ENCODE results near the gene KRTAP5-6.

The KRTAP5-6 gene

DNA sequence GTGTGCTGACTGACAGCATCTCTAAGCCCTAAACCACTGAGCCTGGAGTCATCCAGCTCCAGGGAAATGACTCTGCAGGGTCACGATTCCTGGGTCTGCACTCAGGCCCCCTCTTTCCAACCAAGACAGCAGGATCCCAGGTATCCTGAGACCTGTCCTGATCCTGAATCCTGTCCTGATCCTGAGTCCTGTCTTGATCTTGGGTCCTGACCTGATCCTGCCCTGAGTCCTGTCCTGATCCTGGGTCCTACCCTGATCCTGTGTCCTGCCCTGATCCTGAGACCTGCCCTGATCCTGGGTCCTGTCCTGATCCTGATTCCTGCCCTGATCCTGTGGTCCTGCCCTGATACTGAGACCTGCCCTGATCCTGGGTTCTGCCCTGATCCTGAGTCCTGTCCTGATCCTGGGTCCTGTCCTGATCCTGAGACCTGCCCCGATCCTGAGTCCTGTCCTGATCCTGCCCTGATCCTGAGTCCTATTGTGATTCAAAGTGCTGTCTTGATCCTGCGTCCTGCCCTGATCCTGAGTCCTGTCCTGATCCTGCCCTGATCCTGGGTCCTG is 1.4 kb upstream of the KRTAP5-6 start:
- in situ Hi-C loops (cut with MboI; ENCODE audit: low sequenced_read_pairs) = no loop called here

DNA sequence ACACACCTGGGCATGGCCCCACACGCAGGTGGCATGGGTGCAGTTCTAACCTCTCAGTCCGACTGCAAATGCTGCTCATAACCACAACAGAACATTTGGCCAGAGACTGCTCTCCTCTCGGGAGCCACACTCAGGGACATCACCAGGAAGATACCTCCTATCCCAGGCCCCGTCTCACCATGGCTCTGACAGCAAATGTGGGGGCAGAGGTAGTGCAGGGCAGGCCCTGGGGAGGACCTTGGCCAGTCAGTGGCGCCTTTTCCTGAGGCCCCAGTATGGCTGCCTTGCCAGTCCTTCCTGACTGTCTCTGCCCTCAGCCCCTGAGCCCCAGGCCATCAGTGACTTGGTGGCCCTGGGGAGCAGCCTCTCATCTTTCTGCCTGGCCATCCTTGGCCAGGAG is 2.8 kb downstream of the KRTAP5-6 start:
- in situ Hi-C loops (cut with MboI; ENCODE audit: low sequenced_read_pairs) = no loop called here

DNA sequence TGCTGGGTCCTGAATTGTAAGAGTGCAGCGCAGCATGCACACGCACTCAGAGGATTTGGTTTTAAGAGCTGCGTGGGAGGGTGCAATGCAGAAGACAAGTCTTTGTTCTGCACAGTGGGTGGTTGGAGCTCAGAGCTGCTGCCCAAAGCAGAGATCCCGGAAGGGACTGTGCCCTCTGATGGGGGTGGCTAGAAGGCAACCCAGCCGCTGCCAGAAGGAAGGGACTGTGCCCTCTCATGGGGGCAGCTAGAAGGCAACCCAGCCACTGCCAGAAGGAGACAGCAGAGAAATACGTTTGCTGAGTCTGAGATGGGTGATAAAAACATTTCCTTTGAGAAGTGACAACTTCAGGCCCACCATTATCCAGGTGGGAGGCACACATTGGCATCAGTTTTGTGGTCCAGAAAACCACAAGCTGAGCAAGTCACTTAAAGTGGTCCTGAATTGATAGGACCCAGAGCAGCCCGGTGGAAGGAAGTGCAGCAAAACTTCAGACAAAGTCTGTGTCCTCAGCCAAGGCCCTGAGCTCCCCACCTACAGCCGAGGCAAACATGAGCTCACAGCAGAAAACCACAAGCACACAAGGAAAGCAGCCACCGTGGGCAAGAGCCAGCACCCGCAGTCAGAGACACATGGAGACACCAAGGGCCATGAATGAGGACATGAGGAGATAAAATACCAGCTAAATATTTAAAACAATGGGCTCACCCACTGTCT is 4.3 kb downstream of the KRTAP5-6 start:
- in situ Hi-C loops (cut with MboI; ENCODE audit: low sequenced_read_pairs) = no loop called here

DNA sequence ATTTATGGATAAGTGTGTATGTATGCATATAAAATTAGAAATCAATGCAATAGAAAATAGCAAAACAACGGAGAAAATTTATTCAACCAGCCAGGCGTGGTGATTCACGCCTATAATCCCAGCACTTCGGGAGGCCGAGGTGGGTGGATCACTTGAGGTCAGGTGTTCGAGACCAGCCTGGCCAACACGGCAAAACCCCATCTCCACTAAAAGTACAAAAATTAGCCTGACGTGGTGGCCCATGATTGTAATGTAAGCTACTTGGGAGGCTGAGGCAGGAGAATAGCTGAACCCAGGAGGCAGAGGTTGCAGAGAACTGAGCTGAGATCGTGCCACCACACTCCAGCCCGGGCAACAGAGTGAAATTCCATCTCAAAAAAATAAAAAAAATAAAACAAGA is 5.5 kb downstream of the KRTAP5-6 start:
- in situ Hi-C loops (cut with MboI; ENCODE audit: low sequenced_read_pairs) = no loop called here

DNA sequence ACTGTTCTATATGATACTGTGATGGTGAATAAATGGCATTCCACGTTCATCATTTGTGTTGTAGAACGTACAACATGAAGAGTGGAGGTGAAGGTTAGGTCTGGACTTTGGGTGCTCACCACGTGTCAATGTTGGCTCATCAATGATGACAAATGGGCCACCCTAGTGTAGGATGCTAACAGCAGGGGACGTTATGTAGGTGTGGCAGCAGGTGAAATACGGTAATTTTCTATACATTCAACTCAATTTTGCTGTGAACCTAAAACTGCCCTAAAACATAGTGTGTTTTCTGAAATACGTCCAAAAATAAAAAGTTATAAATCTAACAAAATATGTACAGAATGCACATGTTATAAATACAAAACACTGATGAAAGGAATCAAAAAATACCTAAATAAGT is 6.2 kb downstream of the KRTAP5-6 start:
- in situ Hi-C loops (cut with MboI; ENCODE audit: low sequenced_read_pairs) = no loop called here

DNA sequence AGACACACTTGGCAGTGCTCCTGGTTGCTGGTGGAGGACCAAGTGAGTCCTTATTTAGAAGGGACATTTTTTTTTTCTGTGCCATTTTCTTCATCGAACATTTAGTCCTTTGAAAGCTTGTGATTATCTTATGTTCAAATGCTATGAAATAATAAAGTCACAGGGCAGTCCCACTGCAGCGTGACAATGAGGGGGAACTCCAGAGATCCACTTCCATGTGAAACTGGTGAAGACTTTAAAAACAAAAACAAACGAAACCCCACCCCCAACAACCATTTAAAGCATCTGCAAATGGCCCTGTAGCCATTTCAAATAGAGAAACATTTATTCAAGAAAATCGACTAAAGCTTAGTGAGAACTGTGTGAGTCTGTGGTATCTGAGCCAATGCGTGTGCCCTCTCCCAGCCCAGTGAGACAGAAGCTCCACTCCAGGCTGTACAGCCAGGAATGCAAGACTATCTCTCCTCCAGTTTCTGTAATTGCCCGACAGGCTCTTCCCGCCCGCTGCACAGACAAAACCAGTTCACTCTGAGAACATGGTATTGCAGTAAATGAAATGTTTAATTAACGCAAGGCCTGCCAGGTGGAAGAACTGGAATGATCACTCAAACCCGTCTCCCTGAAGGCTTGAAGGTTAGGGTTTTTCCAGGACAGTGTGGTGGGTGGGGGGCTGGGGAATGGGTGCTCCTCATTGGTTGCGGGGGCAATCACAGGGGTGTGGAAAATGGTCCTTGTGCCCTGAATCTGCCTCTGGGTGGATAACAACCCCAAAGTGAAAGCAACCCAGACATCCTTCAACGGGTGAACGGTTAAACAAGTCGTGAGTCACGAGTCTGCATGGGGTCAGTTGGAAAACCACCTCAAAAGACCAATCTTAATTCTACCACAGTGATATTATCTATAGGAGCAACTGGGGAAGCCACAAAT is 8.4 kb downstream of the KRTAP5-6 start:
- in situ Hi-C loops (cut with MboI; ENCODE audit: low sequenced_read_pairs) = no loop called here

DNA sequence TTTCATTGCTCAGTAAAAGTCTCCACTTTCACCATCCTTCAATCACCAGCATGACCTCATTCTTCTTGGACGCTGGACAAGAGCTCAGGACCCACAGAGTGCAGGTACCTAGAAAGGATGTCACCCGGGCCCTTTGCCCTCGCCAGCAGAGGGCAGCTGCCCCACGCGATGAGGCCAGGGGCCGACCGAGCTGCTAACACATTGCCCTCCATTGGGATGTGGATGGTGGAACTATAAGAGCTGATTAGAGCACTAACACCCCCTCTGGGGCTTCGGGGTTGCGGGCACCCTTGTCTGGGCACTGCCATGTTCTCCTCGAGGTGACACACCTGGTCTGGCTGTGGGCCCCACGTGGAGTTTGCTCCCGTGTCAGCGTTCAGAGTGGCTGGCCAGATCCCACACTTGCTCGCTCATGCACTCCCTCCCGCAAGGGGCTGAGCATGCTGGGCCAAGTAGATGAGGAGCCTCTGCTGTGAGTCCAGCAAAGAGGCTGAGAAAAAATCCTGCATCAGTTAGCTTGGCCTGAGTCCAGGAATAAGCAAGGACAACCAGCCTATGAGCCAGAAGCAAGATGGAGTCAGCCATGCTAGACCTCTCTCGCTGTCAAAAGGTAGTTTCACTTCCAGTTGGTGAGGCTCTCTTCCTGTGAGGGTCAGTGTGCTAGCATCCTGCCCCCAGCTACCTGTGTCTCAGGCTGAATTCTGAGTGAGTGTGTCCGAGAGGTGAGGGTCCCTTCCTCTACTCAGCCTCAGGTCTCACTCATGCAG is 9.8 kb downstream of the KRTAP5-6 start:
- in situ Hi-C loops (cut with MboI; ENCODE audit: low sequenced_read_pairs) = no loop called here

DNA sequence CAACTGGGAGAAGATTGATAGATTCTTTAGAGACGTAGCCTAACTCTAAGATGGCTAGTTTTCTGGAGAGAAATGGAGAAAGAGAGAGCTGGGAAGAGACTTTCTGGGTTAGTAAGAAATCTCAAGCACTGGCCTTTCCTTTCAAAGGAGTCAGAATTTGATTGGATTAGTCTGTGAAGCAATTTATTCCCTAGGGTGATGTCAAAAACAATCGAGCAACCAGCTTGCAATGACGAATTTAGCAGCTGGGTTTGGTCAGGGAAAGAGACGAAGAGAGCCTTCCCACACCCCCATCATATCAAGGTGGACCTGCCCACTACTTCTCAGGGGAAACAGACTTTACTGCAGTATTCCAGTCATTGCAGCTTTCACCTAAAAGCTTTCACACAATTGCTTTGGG is 10.8 kb downstream of the KRTAP5-6 start:
- in situ Hi-C loops (cut with MboI; ENCODE audit: low sequenced_read_pairs) = no loop called here

DNA sequence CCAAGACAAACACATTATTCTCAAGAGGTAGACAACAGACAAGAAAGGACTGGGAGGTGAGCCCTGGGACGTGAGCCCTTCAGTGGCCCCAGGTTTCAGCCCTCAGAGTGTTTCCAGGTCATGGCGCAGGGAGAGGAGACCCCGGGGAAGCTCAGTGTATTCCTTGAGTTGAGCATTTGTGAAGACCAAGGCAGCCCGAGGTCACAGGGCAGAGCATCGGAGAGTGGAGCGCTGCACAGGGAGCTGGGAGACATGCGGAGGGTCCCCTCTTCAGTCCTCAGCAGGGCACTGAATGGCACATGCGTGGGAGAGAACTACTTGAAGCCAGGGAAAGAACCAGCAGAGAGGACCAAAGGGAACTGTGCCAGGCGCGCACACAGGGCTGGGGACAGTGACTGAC is 11.7 kb downstream of the KRTAP5-6 start:
- in situ Hi-C loops (cut with MboI; ENCODE audit: low sequenced_read_pairs) = no loop called here

DNA sequence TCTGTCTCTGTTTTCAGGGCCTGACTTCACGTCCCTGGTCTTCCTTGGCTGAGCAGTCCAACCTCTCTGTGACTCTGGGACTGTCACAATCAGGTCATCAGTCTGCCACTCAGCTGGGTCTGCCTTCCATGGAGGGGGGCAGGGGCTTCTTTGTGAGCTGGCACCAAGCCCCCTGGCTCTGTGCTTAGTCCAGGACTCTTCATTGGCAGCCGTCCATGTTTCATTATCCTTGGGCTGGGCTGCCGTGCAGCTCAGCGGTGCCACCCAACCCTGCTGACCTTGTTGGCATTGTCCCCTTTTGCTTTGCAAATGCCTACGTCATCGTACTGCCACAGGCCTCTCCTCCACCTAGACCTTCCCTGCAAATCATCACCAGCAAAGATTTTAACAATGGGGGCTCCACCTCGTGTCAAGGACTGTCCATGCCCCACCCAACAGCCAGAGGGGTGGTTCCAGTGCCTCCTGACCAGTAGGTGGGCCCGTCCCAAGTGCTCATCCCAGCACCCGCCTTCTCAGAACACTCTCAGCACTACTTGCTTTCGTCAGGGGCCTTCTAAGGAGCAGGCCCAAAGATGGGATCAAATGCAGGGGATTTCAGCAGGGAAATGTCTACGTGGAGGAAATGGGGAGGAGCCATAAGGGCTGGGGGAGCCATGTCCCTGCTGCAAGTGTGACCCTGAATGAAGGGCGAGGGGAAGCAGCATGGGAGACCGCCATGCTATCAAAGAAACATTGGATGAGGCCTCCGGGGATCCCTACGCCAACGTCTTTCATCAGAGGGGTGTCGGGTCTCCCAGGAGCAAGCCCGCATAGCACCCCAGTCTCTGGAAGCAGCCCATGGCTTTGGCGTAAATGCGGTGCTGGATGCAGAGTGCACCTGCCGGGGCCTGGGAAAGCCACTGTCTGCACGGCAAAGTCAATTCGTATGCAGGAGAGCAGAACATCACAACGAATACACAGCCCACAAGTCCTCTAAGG is 18.2 kb downstream of the KRTAP5-6 start:
- in situ Hi-C loops (cut with MboI; ENCODE audit: low sequenced_read_pairs) = no loop called here

DNA sequence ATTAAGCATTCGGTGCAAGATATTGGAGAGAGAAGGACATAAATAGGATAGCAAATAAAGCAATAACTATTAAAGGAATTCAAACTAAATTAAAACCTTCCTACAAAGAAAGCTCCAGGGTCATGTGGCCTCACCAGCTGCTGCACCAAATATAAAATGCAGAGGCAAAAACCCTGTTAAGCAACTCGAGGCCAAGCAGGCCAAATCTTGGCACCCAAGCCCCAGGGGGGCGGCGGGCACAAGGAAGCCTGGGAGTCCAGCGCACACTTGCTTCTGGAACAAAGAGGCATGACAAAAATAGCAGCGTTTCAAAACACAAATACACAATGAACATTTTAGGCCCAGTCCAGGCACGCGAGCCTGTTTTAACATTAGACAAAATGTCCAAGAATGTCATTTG is 20.8 kb downstream of the KRTAP5-6 start:
- in situ Hi-C loops (cut with MboI; ENCODE audit: low sequenced_read_pairs) = no loop called here

DNA sequence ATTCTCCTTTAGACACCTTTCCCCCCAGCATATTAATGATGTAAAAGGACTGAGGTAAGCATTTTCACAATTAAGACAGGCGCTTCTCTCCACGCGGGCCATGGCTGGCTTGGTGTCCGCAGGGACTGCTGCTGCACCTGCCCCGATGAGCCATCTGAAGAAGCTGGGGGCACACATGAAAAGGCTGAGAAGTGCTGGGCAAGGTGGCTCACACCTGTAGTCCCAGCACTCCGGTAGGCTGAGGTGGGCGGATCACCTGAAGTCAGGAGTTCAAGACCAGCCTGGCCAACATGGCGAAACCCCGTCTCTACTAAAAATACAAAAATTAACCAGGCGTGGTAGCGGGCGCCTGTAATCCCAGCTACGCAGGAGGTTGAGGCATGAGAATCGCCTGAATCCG is 21.3 kb downstream of the KRTAP5-6 start:
- in situ Hi-C loops (cut with MboI; ENCODE audit: low sequenced_read_pairs) = no loop called here

DNA sequence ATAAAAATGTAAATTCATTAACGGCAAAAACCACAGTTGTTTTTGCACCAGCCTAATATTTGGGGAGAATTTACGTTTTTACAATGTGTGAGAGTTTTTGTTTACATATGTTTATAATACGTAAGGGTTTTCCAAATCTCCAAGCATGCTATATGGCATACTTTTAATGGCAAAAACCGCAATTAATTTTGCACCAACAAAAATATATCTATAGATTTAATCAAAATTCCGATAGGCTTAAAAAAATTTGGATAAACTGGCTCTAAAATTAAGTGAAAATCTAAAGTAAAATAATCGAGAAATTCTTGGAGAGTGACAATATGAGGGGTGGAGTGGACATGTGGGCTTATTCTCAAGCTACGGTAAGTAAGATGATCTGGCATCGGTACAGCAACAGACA is 22.8 kb downstream of the KRTAP5-6 start:
- in situ Hi-C loops (cut with MboI; ENCODE audit: low sequenced_read_pairs) = no loop called here

DNA sequence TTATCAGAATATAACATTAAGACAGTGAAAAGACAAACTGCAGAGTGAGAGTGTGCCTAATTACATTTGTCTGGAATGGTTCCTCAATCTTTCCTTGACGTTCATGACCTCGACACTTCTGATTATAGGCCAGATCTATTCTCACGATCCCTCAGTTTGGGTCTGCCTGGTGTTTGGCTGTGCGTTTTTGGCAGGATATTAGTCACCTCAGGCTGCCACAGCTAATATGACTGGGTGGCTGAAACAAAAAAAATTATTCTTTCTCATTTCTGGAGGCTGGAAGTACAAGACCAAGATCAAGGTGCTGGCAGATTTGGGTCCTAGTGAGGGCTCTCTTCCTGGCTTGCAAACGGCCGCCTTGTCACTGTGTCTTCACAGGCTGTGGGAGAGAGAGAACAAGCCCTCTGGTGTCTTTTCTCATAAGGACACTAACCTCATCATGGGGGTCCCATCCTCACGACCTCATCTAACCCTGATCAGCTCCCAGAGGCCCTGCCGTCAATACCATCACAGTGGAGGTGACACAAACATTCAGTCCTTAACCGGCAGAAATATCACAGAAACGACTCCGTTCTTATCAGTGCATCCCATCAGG is 30.2 kb downstream of the KRTAP5-6 start:
- in situ Hi-C loops (cut with MboI; ENCODE audit: low sequenced_read_pairs) = no loop called here

DNA sequence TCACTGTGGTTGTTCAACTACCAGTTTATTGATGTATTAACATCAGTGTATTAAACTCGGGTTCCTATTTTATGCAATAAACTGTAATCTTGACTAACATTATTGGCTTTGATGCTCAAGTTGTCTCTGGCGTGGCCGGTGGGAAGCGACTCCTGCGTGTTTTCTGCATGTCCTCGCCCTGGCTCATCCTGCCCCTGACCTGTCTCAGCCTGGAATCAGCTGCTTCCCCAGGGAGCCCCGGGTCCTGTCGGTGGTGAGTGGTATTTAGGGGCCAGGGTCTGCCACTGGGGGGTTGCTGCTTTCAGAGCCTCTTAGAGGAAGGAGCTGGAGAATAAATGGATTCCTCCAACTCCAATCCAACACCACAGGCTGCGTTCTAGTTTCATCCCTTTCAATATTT is 30.9 kb downstream of the KRTAP5-6 start:
- in situ Hi-C loops (cut with MboI; ENCODE audit: low sequenced_read_pairs) = no loop called here

DNA sequence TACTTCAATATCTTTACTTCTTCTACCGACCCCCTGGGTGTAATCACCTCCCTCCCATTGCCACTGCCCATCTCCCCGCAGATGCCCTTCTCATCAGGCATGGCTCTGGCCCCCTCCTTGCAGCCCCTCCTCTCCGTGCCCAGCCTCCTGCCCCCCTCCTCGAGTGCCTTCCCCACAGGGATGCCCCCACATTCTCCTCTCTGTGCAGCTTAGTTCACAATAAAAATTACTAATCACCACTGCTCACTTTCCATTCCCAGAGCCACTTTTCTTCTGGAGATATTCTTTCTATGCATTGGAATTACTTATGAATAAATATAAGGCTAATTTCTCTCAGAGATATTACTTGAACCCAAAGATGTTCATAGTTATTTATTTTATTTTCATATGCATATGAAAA is 31.3 kb downstream of the KRTAP5-6 start:
- in situ Hi-C loops (cut with MboI; ENCODE audit: low sequenced_read_pairs) = no loop called here

DNA sequence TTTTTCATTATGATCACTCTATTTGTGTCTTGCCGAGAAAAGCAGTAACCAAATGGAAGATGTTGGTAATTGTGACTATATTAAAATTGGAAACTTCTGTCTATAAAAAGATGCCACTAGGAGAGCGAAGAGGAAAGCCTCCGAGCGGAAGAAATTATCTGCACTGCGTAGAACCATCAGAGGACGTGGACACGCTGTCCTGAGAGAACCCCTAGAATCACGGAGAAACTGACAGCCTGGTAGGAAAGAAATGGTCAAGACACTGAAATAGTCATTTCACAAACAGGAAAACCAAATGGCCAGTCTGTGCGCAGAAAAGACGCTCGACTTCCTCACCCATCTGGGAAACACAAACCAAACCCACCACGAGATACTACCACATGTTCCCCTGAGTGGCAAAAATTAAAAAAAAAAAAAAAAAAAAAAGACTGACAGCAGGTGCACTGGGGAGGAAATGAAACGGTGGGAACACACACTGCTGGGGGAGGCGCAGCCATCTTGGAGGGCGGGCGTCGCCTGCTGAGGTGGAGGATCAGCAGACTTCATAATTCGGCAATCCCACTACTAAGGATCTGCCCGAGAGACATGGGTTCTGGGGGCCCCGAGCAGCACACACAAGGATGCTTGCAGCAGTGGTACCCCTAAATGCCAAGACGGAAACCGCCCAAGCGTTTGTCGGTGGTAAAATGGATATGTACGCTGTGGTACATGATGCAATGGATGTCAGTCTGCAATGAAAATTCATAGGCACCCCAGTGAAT is 32.1 kb downstream of the KRTAP5-6 start:
- in situ Hi-C loops (cut with MboI; ENCODE audit: low sequenced_read_pairs) = no loop called here

DNA sequence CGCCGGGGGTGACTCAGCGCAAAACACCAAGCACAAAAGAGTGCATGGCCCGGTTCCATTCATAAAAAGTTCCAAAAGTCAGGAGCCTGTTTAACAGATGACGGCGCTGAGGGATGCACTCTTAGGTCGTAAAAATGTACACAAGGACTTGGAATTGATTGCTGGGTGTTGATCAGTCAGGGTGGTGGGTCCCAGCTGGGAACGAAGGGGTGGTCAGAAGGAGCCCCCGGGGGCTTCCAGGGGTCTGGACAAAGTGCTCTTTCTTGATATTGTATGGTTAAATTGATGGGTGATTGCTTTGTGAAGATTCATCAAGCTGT is 32.7 kb downstream of the KRTAP5-6 start:
- in situ Hi-C loops (cut with MboI; ENCODE audit: low sequenced_read_pairs) = no loop called here

DNA sequence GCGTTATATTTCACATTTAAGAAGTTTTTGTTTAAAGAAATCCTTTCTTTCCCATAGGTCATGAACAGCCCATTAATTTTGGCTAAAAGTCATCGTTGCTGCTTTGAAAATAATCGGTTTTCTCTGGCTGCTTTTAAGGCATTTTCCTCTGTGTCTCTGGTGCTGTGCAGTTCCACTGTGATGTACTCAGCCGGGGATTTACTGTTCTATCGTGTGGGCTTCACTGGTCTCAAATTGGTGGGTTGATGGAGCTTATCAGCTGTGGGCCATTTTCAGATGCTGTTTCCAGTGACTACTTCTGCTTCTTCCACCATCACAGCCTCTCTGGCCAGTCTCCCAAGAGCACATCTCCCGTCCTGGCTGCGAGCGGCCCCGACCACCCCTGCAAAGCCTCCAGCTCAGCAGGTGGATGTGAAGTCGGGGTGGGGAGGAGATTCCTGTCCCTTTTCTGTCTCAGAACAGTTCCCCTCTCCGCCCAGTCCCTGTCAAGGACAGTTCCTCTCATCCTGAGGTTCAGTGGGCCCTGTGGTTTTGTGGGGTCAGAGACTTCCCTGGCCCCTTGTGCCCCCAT is 33.1 kb downstream of the KRTAP5-6 start:
- in situ Hi-C loops (cut with MboI; ENCODE audit: low sequenced_read_pairs) = no loop called here
